Measurements from ENCODE around the gene SYT7. TPM values are rescaled to one million over a fixed set of nuclear protein-coding genes. Genes with fewer than 3 reads are reported as not detected.
A peak's percentile ranks its signal among the peaks of the same experiment; 100 is the strongest.

Gene SYT7
- total RNA-seq, 4 donors from 2014 or later = 1.6 to 2.9 (median 1.9) TPM

- peak overlapping the region in 3 of 4 donors; percentile 12 to 32 (median 21) for H3K4me3 ChIP-seq
- intact Hi-C loops (cut with DNase I) = no loop called here
- peaks cover 0 to 13% (median 0%) of the 10 kb centered on the region in 4 donors for H3K27me3 ChIP-seq
- no peaks in the 10 kb centered on the region for H3K36me3 ChIP-seq
- 10 to 20% methylated on average over 4 to 13 of the region's 19 CpGs for WGBS, 2 donors
- DNase-seq = no peak
- H3K9me3 ChIP-seq = no peaks in the 10 kb centered on the region
- TF ChIP-seq, protein P1, sequence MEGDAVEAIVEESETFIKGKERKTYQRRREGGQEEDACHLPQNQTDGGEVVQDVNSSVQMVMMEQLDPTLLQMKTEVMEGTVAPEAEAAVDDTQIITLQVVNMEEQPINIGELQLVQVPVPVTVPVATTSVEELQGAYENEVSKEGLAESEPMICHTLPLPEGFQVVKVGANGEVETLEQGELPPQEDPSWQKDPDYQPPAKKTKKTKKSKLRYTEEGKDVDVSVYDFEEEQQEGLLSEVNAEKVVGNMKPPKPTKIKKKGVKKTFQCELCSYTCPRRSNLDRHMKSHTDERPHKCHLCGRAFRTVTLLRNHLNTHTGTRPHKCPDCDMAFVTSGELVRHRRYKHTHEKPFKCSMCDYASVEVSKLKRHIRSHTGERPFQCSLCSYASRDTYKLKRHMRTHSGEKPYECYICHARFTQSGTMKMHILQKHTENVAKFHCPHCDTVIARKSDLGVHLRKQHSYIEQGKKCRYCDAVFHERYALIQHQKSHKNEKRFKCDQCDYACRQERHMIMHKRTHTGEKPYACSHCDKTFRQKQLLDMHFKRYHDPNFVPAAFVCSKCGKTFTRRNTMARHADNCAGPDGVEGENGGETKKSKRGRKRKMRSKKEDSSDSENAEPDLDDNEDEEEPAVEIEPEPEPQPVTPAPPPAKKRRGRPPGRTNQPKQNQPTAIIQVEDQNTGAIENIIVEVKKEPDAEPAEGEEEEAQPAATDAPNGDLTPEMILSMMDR (IDR thresholded peaks at IDR 0.05) = no peak
- H3K4me1 ChIP-seq = peaks cover 13 to 30% (median 16%) of the 10 kb centered on the region in 3 donors
- H3K27ac ChIP-seq = peak overlapping the region in 1 of 4 donors; percentile 65
Observed at GRCh38 chr11:61488651-61489291, 92.1 kb downstream of the SYT7 start.

DNA sequence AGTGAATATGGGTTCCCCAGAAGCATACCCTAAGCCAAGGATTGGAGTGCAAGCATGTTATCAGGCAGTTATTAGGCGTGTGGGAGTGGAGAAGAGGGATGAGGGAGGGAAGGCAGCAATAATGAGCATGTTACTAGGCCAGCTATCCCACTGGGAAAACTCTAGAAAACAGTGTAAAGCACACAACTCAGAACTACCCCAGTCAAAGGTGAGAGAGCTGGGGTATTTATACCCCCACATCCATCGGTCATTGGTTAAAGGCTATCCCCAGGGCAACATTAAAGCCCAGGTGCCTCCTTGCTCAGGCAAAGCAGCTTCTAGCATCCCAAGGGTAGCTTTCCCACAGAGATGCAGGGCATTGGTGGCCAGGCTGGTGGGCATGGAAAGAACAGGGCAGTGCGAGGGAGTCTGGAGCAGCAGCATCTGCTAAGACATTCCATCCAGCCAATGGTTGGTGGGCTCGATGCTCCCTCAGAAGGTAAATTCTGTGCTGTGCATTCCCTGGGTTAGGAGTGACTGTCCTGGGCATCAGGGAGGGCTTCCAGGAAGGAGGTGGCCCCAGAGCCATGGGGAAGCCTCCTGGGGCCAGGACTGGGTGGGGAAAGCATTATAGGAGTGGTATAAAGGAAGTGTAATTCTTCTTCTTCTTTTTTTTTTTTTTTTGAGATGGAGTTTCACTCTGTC, 93.4 kb downstream of the SYT7 start:
- H3K4me3 ChIP-seq = no peak overlapping the region
- H3K27ac ChIP-seq = no peak overlapping the region
- no peaks in the 10 kb centered on the region for H3K9me3 ChIP-seq
- TF ChIP-seq, protein P1 (IDR thresholded peaks at IDR 0.05) = no peak
- TF ChIP-seq POLR2A (IDR thresholded peaks at IDR 0.05) = no peak
- no peak for DNase-seq
- 93 to 96% methylated on average over 3 to 4 of the region's 4 CpGs for WGBS, 2 donors
- intact Hi-C loops (cut with DNase I) = no loop called here
- peaks cover 0 to 25% (median 0%) of the 10 kb centered on the region in 4 donors for H3K27me3 ChIP-seq
- no peaks in the 10 kb centered on the region for H3K36me3 ChIP-seq
- H3K4me1 ChIP-seq = peaks cover 13 to 30% (median 16%) of the 10 kb centered on the region in 3 donors

DNA sequence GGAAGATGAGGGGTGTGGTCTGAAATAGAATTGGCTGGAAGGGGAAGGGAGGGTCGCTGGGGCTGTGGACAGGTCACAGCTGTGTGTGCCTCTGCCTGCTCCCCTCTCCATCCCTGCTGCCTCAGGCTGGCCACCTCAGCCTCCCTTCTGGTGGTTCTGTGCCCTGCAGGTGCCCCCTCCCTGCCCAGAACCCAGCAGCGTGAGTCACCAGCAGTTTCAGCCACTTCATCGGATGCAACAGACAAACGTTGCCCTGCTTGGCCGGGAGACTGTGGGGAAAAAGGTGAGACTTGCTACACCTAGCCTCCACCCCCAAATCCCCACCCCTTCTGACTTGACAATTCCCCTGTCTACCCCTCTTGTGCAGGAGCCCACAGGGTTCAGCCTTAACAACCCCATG, 94.1 kb downstream of the SYT7 start:
- H3K4me3 ChIP-seq = no peak overlapping the region
- intact Hi-C loops (cut with DNase I) = no loop called here
- H3K36me3 ChIP-seq = no peaks in the 10 kb centered on the region
- peaks cover 13 to 30% (median 16%) of the 10 kb centered on the region in 3 donors for H3K4me1 ChIP-seq
- H3K9me3 ChIP-seq = no peaks in the 10 kb centered on the region
- peaks cover 0 to 32% (median 0%) of the 10 kb centered on the region in 4 donors for H3K27me3 ChIP-seq
- H3K27ac ChIP-seq = no peak overlapping the region
- DNase-seq = no peak
- TF ChIP-seq, protein P1 (IDR thresholded peaks at IDR 0.05) = no peak
- TF ChIP-seq POLR2A (IDR thresholded peaks at IDR 0.05) = no peak
- WGBS, 2 donors = 35 to 55% methylated on average over 2 to 4 of the region's 5 CpGs

- no peak for TF ChIP-seq POLR2A (IDR thresholded peaks at IDR 0.05)
- TF ChIP-seq, protein P1 (IDR thresholded peaks at IDR 0.05) = no peak
- Histone ChIP-seq H3K27me3 (peaks cover 0 to 36% (median 0%) of the 10 kb centered on the region in 4 donors), H3K9me3 (no peaks in the 10 kb centered on the region), H3K4me3 (no peak overlapping the region), H3K4me1 (peaks cover 13 to 30% (median 16%) of the 10 kb centered on the region in 3 donors), H3K36me3 (no peaks in the 10 kb centered on the region), H3K27ac (no peak overlapping the region)
- no peak for DNase-seq
- intact Hi-C loops (cut with DNase I) = no loop called here
- WGBS, 2 donors = 49 to 92% methylated on average over 2 of the region's 6 CpGs
Observed at GRCh38 chr11:61486011-61486620, 94.8 kb downstream of the SYT7 start.

DNA sequence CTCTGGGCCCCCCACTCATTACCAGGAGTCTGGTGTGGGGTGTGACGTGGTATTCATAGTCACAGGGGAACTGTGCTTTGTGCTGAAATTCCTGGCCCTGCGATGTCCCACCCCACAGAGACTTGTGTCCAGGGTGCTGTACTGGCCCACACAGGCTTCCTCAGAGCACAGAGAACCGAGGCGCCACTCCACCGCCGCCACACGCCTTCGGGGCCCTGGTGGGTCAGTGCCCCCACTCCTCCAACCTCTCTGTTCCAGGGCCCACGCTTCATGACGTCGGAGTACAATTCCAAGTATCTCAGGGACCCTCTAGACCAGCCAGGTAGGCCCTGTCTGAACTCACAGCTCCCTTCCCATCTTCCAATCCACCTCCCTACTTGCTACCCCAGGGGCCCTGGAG, 95.8 kb downstream of the SYT7 start:
- intact Hi-C loops (cut with DNase I) = no loop called here
- Histone ChIP-seq H3K36me3 (no peaks in the 10 kb centered on the region), H3K9me3 (no peaks in the 10 kb centered on the region), H3K4me1 (peaks cover 7 to 22% (median 12%) of the 10 kb centered on the region in 3 donors), H3K27me3 (peaks cover 0 to 36% (median 0%) of the 10 kb centered on the region in 4 donors), H3K4me3 (no peak overlapping the region), H3K27ac (no peak overlapping the region)
- 75 to 89% methylated on average over 4 to 10 of the region's 11 CpGs for WGBS, 2 donors
- DNase-seq = no peak
- TF ChIP-seq, protein P1 (IDR thresholded peaks at IDR 0.05) = no peak
- no peak for TF ChIP-seq POLR2A (IDR thresholded peaks at IDR 0.05)
